ENCODE measurements around the gene RAP1GAP2.
"Not testable (repeated sequence)": the region's sequence is repeated elsewhere in the genome, so short reads cannot be mapped to it uniquely, and the experiment has no call there.

The RAP1GAP2 gene

GRCh38 chr17:2885733-2886132 is 89.5 kb downstream of the RAP1GAP2 start:
- DNase-seq (ENCODE audit: low read depth), result no peak

GRCh38 chr17:2888326-2888725 is 92.1 kb downstream of the RAP1GAP2 start:
- DNase-seq (ENCODE audit: low read depth), result no peak

- DNase-seq (ENCODE audit: low read depth), result no peak
Measured at GRCh38 chr17:2889256-2889655, 93.0 kb downstream of the RAP1GAP2 start.

GRCh38 chr17:2890778-2891177 is 94.5 kb downstream of the RAP1GAP2 start:
- not testable (repeated sequence) for DNase-seq (ENCODE audit: low read depth)

GRCh38 chr17:2892305-2892971 is 96.2 kb downstream of the RAP1GAP2 start:
- no peak for DNase-seq (ENCODE audit: low read depth)

- no peak for DNase-seq (ENCODE audit: low read depth)
Measured at GRCh38 chr17:2893422-2893914, 97.2 kb downstream of the RAP1GAP2 start.

- no peak for DNase-seq (ENCODE audit: low read depth)
Measured at GRCh38 chr17:2894782-2895181, 98.5 kb downstream of the RAP1GAP2 start.

GRCh38 chr17:2897605-2898004 is 101.4 kb downstream of the RAP1GAP2 start:
- DNase-seq (ENCODE audit: low read depth), result no peak

- DNase-seq (ENCODE audit: low read depth), result no peak
Measured at GRCh38 chr17:2898255-2898926, 102.2 kb downstream of the RAP1GAP2 start.

- DNase-seq (ENCODE audit: low read depth), result no peak
Measured at GRCh38 chr17:2899906-2900305, 103.7 kb downstream of the RAP1GAP2 start.

- no peak for DNase-seq (ENCODE audit: low read depth)
Measured at GRCh38 chr17:2900842-2901241, 104.6 kb downstream of the RAP1GAP2 start.

GRCh38 chr17:2901582-2901981 is 105.3 kb downstream of the RAP1GAP2 start:
- DNase-seq (ENCODE audit: low read depth), result no peak

- no peak for DNase-seq (ENCODE audit: low read depth)
Measured at GRCh38 chr17:2902546-2902945, 106.3 kb downstream of the RAP1GAP2 start.

GRCh38 chr17:2903193-2903974 is 107.1 kb downstream of the RAP1GAP2 start:
- no peak for DNase-seq (ENCODE audit: low read depth)

- DNase-seq (ENCODE audit: low read depth), result no peak
Measured at GRCh38 chr17:2904135-2904534, 107.9 kb downstream of the RAP1GAP2 start.

GRCh38 chr17:2905269-2905668 is 109.0 kb downstream of the RAP1GAP2 start:
- DNase-seq (ENCODE audit: low read depth), result no peak

- no peak for DNase-seq (ENCODE audit: low read depth)
Measured at GRCh38 chr17:2905696-2906501, 109.7 kb downstream of the RAP1GAP2 start.

- DNase-seq (ENCODE audit: low read depth), result no peak
Measured at GRCh38 chr17:2906901-2907300, 110.7 kb downstream of the RAP1GAP2 start.

GRCh38 chr17:2909175-2909845 is 113.1 kb downstream of the RAP1GAP2 start:
- DNase-seq (ENCODE audit: low read depth), result no peak

GRCh38 chr17:2909846-2910234 is 113.6 kb downstream of the RAP1GAP2 start:
- no peak for DNase-seq (ENCODE audit: low read depth)

GRCh38 chr17:2911035-2911754 is 115.0 kb downstream of the RAP1GAP2 start:
- DNase-seq (ENCODE audit: low read depth), result no peak

Measured in stimulated activated CD8-positive, alpha-beta memory T cell treated with anti-CD3 and anti-CD28 coated beads, Interleukin-15, amount 100 ng/mL, for 24 hours (primary cell).